IMR-90 (cell line): ENCODE data around the gene GMPPB. TPM values are rescaled to one million over a fixed set of nuclear protein-coding genes. Genes with fewer than 3 reads are reported as not detected.

Experiments
- ATAC-seq: fragments of 200-7000 bp; cut with Tn5 transposase; 2 replicates; pipeline ENCODE4 v1.9.1; 2020; ENCODE audit warnings: low read depth, mild to moderate bottlenecking, moderate library complexity
- BruUV-seq: library from RNA; stranded (reverse); fragments of 400-500 nt; replicated peaks from 2 replicates; lab custom pipeline; 2021; lab: Mats Ljungman, UMichigan
- CTCF ChIA-PET: fragments of 300-600 bp; formaldehyde crosslinking; extraction: SDS; loops from one replicate; lab custom pipeline; 2021; ENCODE audit warnings: antibody characterized with exemption; lab: Yijun Ruan, JAX
- POLR2A ChIA-PET: fragments of 300-600 bp; sonication (Branson Sonifier 250); formaldehyde crosslinking; loops from one replicate; lab custom pipeline; 2022; ENCODE audit warnings: antibody characterized with exemption; ENCODE audit not compliant: unreplicated experiment; lab: Charles Lee
- DNase-seq: peaks from one replicate; pipeline ENCODE4 v3.0.0; 2013
- H2AFZ ChIP-seq: replicated peaks from 2 replicates; pipeline ENCODE3; 2013; ENCODE audit warnings: low read length, mild to moderate bottlenecking; ENCODE audit not compliant: poor library complexity
- H2AK5ac ChIP-seq: 2 replicates; pipeline ENCODE4 v1.6.1; 2013; ENCODE audit warnings: low read depth, low read length, inconsistent platforms
- H2AK9ac ChIP-seq: replicated peaks from 2 replicates; pipeline ENCODE3; 2013; ENCODE audit warnings: mild to moderate bottlenecking, low read depth, low read length, moderate library complexity; ENCODE audit not compliant: poor library complexity
- H2BK120ac ChIP-seq: 2 replicates; pipeline ENCODE4 v1.6.1; 2013; ENCODE audit warnings: low read depth, low read length, inconsistent platforms
- H2BK15ac ChIP-seq: 3 replicates; pipeline ENCODE4 v1.6.1; 2013; ENCODE audit warnings: low read depth, low read length, inconsistent platforms
- H2BK20ac ChIP-seq: 2 replicates; pipeline ENCODE4 v1.6.1; 2013; ENCODE audit warnings: low read depth, mild to moderate bottlenecking, inconsistent platforms, low read length, moderate library complexity
- H2BK5ac ChIP-seq: 2 replicates; pipeline ENCODE4 v1.6.1; 2013; ENCODE audit warnings: mild to moderate bottlenecking, low read depth, low read length, inconsistent platforms; ENCODE audit not compliant: poor library complexity, severe bottlenecking
- H3K14ac ChIP-seq: replicated peaks from 2 replicates; pipeline ENCODE4 v1.6.1; 2013; ENCODE audit warnings: low read depth, low read length, inconsistent platforms
- H3K18ac ChIP-seq: 2 replicates; pipeline ENCODE4 v1.6.1; 2013; ENCODE audit warnings: low read depth, low read length, control low read depth
- H3K23ac ChIP-seq: 2 replicates; pipeline ENCODE4 v1.6.1; 2013; ENCODE audit warnings: low read depth, low read length, inconsistent platforms
- H3K27ac ChIP-seq: 2 replicates; pipeline ENCODE4 v1.5.1; 2013; ENCODE audit warnings: mild to moderate bottlenecking, control low read depth, low read length; ENCODE audit not compliant: insufficient read depth
- H3K27me3 ChIP-seq: 2 replicates; pipeline ENCODE4 v1.6.1; 2013; ENCODE audit warnings: low read length; ENCODE audit not compliant: control insufficient read depth, insufficient read depth
- H3K36me3 ChIP-seq: 2 replicates; pipeline ENCODE4 v1.6.1; 2013; ENCODE audit warnings: low read length, mixed read lengths; ENCODE audit not compliant: control insufficient read depth, insufficient read depth
- H3K4ac ChIP-seq: 2 replicates; pipeline ENCODE4 v1.6.1; 2013; ENCODE audit warnings: low read depth, low read length, inconsistent platforms
- H3K4me1 ChIP-seq: 2 replicates; pipeline ENCODE4 v1.6.1; 2013; ENCODE audit warnings: low read length, mixed read lengths; ENCODE audit not compliant: control insufficient read depth, insufficient read depth
- H3K4me2 ChIP-seq: 2 replicates; pipeline ENCODE4 v1.6.1; 2013; ENCODE audit warnings: low read depth, mild to moderate bottlenecking, control low read depth, low read length, moderate library complexity
- H3K4me3 ChIP-seq: 2 replicates; pipeline ENCODE4 v1.5.1; 2013; ENCODE audit warnings: low read depth, mild to moderate bottlenecking, control low read depth, low read length, moderate library complexity; ENCODE audit not compliant: insufficient read depth
- H3K56ac ChIP-seq: 2 replicates; pipeline ENCODE4 v1.6.1; 2013; ENCODE audit warnings: low read length, inconsistent platforms; ENCODE audit not compliant: insufficient read depth; ENCODE audit errors: extremely low read depth
- H3K79me1 ChIP-seq, 2 experiments: 2 replicates each; pipeline ENCODE4 v1.6.1; 2013; ENCODE audit warnings: low read length in 2 of 2, inconsistent platforms in 1 of 2, low read depth in 1 of 2
- H3K9ac ChIP-seq: 2 replicates; pipeline ENCODE4 v1.6.1; 2013; ENCODE audit warnings: low read depth, low read length, control low read depth
- H3K9me1 ChIP-seq: 2 replicates; pipeline ENCODE4 v1.6.1; 2013; ENCODE audit warnings: low read length, inconsistent platforms; ENCODE audit not compliant: insufficient read depth
- H3K9me3 ChIP-seq: 2 replicates; pipeline ENCODE4 v1.6.1; 2013; ENCODE audit warnings: low read length; ENCODE audit not compliant: control insufficient read depth, insufficient read depth
- H4K20me1 ChIP-seq: 2 replicates; pipeline ENCODE4 v1.6.1; 2013; ENCODE audit warnings: low read length, inconsistent platforms; ENCODE audit not compliant: insufficient read depth
- H4K5ac ChIP-seq: 2 replicates; pipeline ENCODE4 v1.6.1; 2013; ENCODE audit warnings: mild to moderate bottlenecking, low read depth, low read length, control low read depth
- H4K8ac ChIP-seq, 2 experiments: 2 replicates each; pipeline ENCODE4 v1.6.1; 2013; ENCODE audit warnings: low read depth in 2 of 2, low read length in 2 of 2, control low read depth in 1 of 2, inconsistent platforms in 1 of 2
- H4K91ac ChIP-seq: 2 replicates; pipeline ENCODE4 v1.6.1; 2013; ENCODE audit warnings: low read depth, low read length, inconsistent platforms; ENCODE audit not compliant: insufficient read depth
- CEBPB ChIP-seq: IDR thresholded peaks from 2 replicates; pipeline ENCODE4 v1.6.1; 2012; ENCODE audit warnings: low read depth, low read length, improper control_type of control experiment
- CHD1 ChIP-seq: IDR thresholded peaks from 2 replicates; pipeline ENCODE4 v1.6.1; 2012; ENCODE audit warnings: low read depth, low read length, improper control_type of control experiment
- MAFK ChIP-seq: IDR thresholded peaks from 2 replicates; pipeline ENCODE4 v1.6.1; 2012; ENCODE audit warnings: low read depth, low read length, improper control_type of control experiment
- POLR2A ChIP-seq: IDR thresholded peaks from 2 replicates; pipeline ENCODE4 v1.6.1; 2012; ENCODE audit warnings: mild to moderate bottlenecking, low read depth, low read length
- RAD21 ChIP-seq: IDR thresholded peaks from 2 replicates; pipeline ENCODE4 v1.6.1; 2012; ENCODE audit warnings: low read length, improper control_type of control experiment
- RCOR1 ChIP-seq: IDR thresholded peaks from 2 replicates; pipeline ENCODE4 v1.6.1; 2012; ENCODE audit warnings: mild to moderate bottlenecking, low read length, improper control_type of control experiment; ENCODE audit not compliant: insufficient replicate concordance
- RFX5 ChIP-seq: IDR thresholded peaks from 2 replicates; pipeline ENCODE4 v1.8.0; 2012; ENCODE audit warnings: low read depth, mild to moderate bottlenecking, low read length, moderate library complexity
- WGBS, 2 experiments: methylation state at CpG; one replicate each; pipeline versions ENCODE4 v1.1.5 to v1.1.7; 2013; ENCODE audit warnings: missing lambda C conversion rate in 2 of 2; ENCODE audit not compliant: insufficient read length in 1 of 2; ENCODE audit errors: extremely low coverage in 2 of 2; 5-methylcytosine and 5-hydroxymethylcytosine counted together
- dilution Hi-C: fragments of 300-500 bp; cut with HindIII; formaldehyde crosslinking; loops from one replicate; pipeline ENCODE4 v1.14.3; 2018; ENCODE audit warnings: low sequenced_read_pairs; ENCODE audit not compliant: unreplicated experiment
- in situ Hi-C: fragments of 300-500 bp; cut with MboI; formaldehyde crosslinking; loops from 3 replicates; pipeline ENCODE4 v1.14.3; 2019; ENCODE audit warnings: low sequenced_read_pairs, inconsistent platforms, mixed read lengths
- intact Hi-C: fragments of 100-400 bp; cut with micrococcal nuclease; formaldehyde crosslinking; loops from 2 replicates; pipeline ENCODE4 v1.10.0; 2022
- polyA plus RNA-seq, 3 experiments: library from polyadenylated mRNA; depleted of rRNA; stranded (reverse); fragments of >200 nt; gene quantifications; 2 replicates each; pipeline ENCODE4 v1.2.3, GENCODE V29; 2012; ENCODE audit warnings: low replicate concordance in 1 of 3
- total RNA-seq: library from RNA; depleted of rRNA; stranded (reverse); fragments of >200 nt; gene quantifications from 2 replicates; pipeline ENCODE4 v1.2.3, GENCODE V29; 2012
- TF ChIP-seq, protein P1 (sequence below): fragments of 150-350 bp; IDR thresholded peaks from 2 replicates; pipeline ENCODE4 v1.6.1; 2017; ENCODE audit warnings: mild to moderate bottlenecking, antibody characterized with exemption, low read length, low read depth
- TF ChIP-seq, protein P2 (sequence below): conservative IDR thresholded peaks from 2 replicates; pipeline ENCODE4 v1.5.1; 2012; ENCODE audit warnings: mild to moderate bottlenecking, low read depth, low read length, improper control_type of control experiment

GMPPB gene
- total and polyA plus RNA-seq, 2 of the 4 experiments (the other 2 are of a cell fraction), result 27.9 to 37.3 TPM

DNA sequence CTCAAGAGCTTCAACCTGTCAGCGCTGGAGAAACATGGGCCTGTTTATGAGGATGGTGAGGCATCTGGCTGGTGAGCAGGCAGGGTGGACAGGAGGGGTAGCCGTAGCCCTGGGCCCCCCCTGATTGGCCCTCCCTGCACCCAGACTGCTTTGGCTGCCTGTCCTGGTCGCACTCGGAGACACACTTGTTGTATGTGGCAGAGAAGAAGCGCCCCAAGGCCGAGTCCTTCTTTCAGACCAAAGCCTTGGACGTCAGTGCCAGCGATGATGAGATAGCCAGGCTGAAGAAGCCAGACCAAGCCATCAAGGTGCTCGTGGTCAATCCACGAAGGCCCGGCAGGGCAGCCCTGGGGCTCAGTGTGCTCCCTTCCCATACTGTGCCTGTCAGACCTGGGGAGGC lies 47.8 kb downstream of the GMPPB start:
- Histone ChIP-seq H3K4ac (no peak overlapping the region), H3K9me1 (peaks cover 17% of the 10 kb centered on the region), H2BK120ac (no peak overlapping the region), H3K27me3 (no peaks in the 10 kb centered on the region), H4K8ac (no peak overlapping the region), H2BK15ac (no peak overlapping the region), H3K79me1 (peaks cover 28 to 54% of the 10 kb centered on the region in 2 experiments), H2AK5ac (no peak overlapping the region), H3K56ac (no peak overlapping the region), H3K9me3 (no peaks in the 10 kb centered on the region), H3K23ac (no peak overlapping the region), H2BK20ac (no peak overlapping the region), H3K4me1 (peaks cover 9% of the 10 kb centered on the region), H3K4me2 (no peak overlapping the region), H3K18ac (no peak overlapping the region), H3K9ac (no peak overlapping the region), H2AK9ac (no peak overlapping the region), H4K5ac (no peak overlapping the region), H3K36me3 (peaks cover 51% of the 10 kb centered on the region), H4K91ac (no peak overlapping the region), H4K20me1 (peaks cover 10% of the 10 kb centered on the region; the same call in 1 of the 2 replicates), H3K4me3 (no peak overlapping the region), H3K14ac (no peak overlapping the region), H2BK5ac (no peak overlapping the region), H2AFZ (no peak overlapping the region), H3K27ac (no peak overlapping the region)
- in situ Hi-C loops (loop anchor here (5.0 kb wide), 1 partner anchor 139 kb away; no protein-coding TSS in a partner anchor), intact Hi-C loops (no loop called here), dilution Hi-C loops (no loop called here)
- WGBS, 2 experiments, result 94% methylated on average over 5 of the region's 11 CpGs; no CpG with 5 or more reads in 1 of the 2 experiments
- ATAC-seq (no peak), DNase-seq (no peak)
- POLR2A ChIA-PET, result no interaction called here
- no TSS peak for BruUV-seq
- CTCF ChIA-PET, result no interaction called here
- TF ChIP-seq POLR2A (no peak), MAFK (no peak), CHD1 (no peak), RAD21 (no peak), RCOR1 (no peak), RFX5 (no peak), CEBPB (no peak)
- TF ChIP-seq, protein P1, sequence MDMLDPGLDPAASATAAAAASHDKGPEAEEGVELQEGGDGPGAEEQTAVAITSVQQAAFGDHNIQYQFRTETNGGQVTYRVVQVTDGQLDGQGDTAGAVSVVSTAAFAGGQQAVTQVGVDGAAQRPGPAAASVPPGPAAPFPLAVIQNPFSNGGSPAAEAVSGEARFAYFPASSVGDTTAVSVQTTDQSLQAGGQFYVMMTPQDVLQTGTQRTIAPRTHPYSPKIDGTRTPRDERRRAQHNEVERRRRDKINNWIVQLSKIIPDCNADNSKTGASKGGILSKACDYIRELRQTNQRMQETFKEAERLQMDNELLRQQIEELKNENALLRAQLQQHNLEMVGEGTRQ, result no peak
- TF ChIP-seq, protein P2, sequence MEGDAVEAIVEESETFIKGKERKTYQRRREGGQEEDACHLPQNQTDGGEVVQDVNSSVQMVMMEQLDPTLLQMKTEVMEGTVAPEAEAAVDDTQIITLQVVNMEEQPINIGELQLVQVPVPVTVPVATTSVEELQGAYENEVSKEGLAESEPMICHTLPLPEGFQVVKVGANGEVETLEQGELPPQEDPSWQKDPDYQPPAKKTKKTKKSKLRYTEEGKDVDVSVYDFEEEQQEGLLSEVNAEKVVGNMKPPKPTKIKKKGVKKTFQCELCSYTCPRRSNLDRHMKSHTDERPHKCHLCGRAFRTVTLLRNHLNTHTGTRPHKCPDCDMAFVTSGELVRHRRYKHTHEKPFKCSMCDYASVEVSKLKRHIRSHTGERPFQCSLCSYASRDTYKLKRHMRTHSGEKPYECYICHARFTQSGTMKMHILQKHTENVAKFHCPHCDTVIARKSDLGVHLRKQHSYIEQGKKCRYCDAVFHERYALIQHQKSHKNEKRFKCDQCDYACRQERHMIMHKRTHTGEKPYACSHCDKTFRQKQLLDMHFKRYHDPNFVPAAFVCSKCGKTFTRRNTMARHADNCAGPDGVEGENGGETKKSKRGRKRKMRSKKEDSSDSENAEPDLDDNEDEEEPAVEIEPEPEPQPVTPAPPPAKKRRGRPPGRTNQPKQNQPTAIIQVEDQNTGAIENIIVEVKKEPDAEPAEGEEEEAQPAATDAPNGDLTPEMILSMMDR, result no peak
